ENCODE results near the gene PRXL2A.

GRCh38 chr10:80468002-80468401 lies 59.7 kb downstream of the PRXL2A start:
- TF ChIP-seq POLR2A (IDR thresholded peaks at IDR 0.05) (no peak), CTCF (IDR thresholded peaks at IDR 0.05) (no peak)
